Measurements from ENCODE around the gene C1orf174.

The C1orf174 gene

DNA sequence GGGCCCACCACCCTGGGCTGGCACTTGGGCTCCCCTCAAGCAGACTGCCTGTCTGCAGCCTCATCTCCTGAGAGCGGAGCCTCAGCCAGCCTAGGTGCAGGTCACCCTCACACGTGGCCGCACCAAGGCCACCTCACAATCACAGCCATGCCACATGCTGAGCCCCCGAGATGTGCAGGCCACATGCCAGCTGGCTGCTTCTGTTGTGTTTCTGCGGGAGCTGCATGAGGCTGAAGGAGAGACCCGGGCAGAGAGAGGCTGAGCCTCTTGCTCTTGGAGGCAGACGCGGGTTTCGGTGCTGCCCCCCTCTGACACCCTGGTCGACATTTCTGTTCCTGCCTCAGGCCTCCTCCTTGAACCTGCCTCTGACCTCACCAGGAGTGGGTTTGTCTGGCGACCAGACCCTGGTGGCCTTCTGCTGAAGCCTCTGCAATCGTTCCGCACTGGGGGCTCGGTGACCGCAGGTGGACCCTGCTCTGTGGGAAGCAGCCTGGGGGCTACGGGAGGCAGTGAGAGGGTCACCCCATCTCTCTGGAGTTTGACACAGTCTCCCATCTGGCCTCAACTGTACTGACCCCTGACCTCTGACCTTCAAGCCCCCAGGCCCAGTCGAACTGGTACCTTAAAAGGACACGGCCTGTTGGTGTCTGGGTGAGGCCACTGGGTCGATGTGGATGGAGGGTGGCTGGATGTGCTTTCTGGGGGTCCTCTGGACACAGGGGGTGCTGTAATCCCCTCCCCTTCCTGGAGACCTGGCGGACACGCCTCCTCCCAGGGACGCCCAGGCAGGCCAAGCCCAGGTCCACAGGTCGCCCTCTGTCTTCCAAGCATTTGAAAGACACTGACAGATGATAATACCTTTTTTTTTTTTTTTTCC lies 13.0 kb upstream of the C1orf174 start:
- Histone ChIP-seq H3K4me1 (ENCODE audit: control insufficient read depth, insufficient read depth, low read length) (peaks cover 5% of the 10 kb centered on the region), H3K9me3 (ENCODE audit: control insufficient read depth, low read length) (no peaks in the 10 kb centered on the region), H3K4me3 (ENCODE audit: low read length) (no peak overlapping the region), H3K27me3 (ENCODE audit: control insufficient read depth, insufficient read depth, low read length) (peaks cover 15% of the 10 kb centered on the region), H3K36me3 (ENCODE audit: control insufficient read depth, insufficient read depth, low read length) (no peaks in the 10 kb centered on the region), H3K9ac (ENCODE audit: low read length) (no peak overlapping the region)

GRCh38 chr1:3911981-3912808 lies 12.1 kb upstream of the C1orf174 start:
- Histone ChIP-seq H3K9me3 (ENCODE audit: control insufficient read depth, low read length) (no peaks in the 10 kb centered on the region), H3K27me3 (ENCODE audit: control insufficient read depth, insufficient read depth, low read length) (peaks cover 15% of the 10 kb centered on the region), H3K9ac (ENCODE audit: low read length) (no peak overlapping the region), H3K36me3 (ENCODE audit: control insufficient read depth, insufficient read depth, low read length) (no peaks in the 10 kb centered on the region), H3K4me1 (ENCODE audit: control insufficient read depth, insufficient read depth, low read length) (peaks cover 5% of the 10 kb centered on the region), H3K4me3 (ENCODE audit: low read length) (no peak overlapping the region)

GRCh38 chr1:3910857-3911845 lies 11.1 kb upstream of the C1orf174 start:
- H3K9ac ChIP-seq (ENCODE audit: low read length) = no peak overlapping the region
- H3K27me3 ChIP-seq (ENCODE audit: control insufficient read depth, insufficient read depth, low read length) = peaks cover 15% of the 10 kb centered on the region
- H3K9me3 ChIP-seq (ENCODE audit: control insufficient read depth, low read length) = no peaks in the 10 kb centered on the region
- H3K36me3 ChIP-seq (ENCODE audit: control insufficient read depth, insufficient read depth, low read length) = no peaks in the 10 kb centered on the region
- H3K4me3 ChIP-seq (ENCODE audit: low read length) = no peak overlapping the region
- peaks cover 5% of the 10 kb centered on the region for H3K4me1 ChIP-seq (ENCODE audit: control insufficient read depth, insufficient read depth, low read length)

- H3K4me1 ChIP-seq (ENCODE audit: control insufficient read depth, insufficient read depth, low read length) = peaks cover 5% of the 10 kb centered on the region
- H3K27me3 ChIP-seq (ENCODE audit: control insufficient read depth, insufficient read depth, low read length) = peaks cover 15% of the 10 kb centered on the region
- no peak overlapping the region for H3K9ac ChIP-seq (ENCODE audit: low read length)
- H3K9me3 ChIP-seq (ENCODE audit: control insufficient read depth, low read length) = no peaks in the 10 kb centered on the region
- H3K36me3 ChIP-seq (ENCODE audit: control insufficient read depth, insufficient read depth, low read length) = no peaks in the 10 kb centered on the region
- H3K4me3 ChIP-seq (ENCODE audit: low read length) = no peak overlapping the region
These were observed 10.1 kb upstream of the C1orf174 start for GRCh38 chr1:3910049-3910731.

GRCh38 chr1:3909615-3910014 lies 9.5 kb upstream of the C1orf174 start:
- Histone ChIP-seq H3K4me1 (ENCODE audit: control insufficient read depth, insufficient read depth, low read length) (peaks cover 5% of the 10 kb centered on the region), H3K9ac (ENCODE audit: low read length) (no peak overlapping the region), H3K4me3 (ENCODE audit: low read length) (no peak overlapping the region), H3K36me3 (ENCODE audit: control insufficient read depth, insufficient read depth, low read length) (no peaks in the 10 kb centered on the region), H3K9me3 (ENCODE audit: control insufficient read depth, low read length) (no peaks in the 10 kb centered on the region), H3K27me3 (ENCODE audit: control insufficient read depth, insufficient read depth, low read length) (peaks cover 15% of the 10 kb centered on the region)

DNA sequence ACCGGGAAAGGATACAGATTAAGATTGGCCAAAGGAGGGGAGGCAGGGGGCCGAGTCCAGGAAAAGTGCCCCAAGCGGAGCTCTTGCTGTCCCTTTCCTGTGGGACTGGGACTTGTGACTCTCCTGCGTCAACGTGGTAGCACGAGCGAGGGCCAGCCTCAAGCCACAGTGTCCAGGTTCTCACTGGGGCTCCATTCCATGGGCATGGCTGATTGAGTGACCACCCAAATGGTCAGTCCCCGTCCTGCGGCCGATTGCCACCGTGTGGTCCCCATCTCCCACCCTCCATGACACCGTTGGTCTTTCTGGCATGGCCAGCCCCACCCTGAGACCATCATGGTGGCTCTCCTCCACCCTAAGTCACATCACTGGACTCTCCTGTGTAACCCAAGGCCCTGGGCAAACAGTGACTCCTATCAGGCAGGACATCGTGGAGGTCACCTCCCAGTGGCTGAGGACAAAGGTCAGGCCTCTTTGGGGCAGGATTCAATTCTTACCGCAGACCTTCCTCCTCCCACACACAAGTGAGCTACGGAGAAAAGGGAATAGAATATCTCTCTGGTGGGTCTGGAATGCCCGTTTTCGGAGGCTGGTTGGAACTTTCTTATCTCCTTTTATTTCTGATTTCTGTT lies 8.9 kb upstream of the C1orf174 start:
- Histone ChIP-seq H3K4me1 (ENCODE audit: control insufficient read depth, insufficient read depth, low read length) (peaks cover 5% of the 10 kb centered on the region), H3K9ac (ENCODE audit: low read length) (no peak overlapping the region), H3K36me3 (ENCODE audit: control insufficient read depth, insufficient read depth, low read length) (no peaks in the 10 kb centered on the region), H3K9me3 (ENCODE audit: control insufficient read depth, low read length) (no peaks in the 10 kb centered on the region), H3K4me3 (ENCODE audit: low read length) (no peak overlapping the region), H3K27me3 (ENCODE audit: control insufficient read depth, insufficient read depth, low read length) (peaks cover 15% of the 10 kb centered on the region)

DNA sequence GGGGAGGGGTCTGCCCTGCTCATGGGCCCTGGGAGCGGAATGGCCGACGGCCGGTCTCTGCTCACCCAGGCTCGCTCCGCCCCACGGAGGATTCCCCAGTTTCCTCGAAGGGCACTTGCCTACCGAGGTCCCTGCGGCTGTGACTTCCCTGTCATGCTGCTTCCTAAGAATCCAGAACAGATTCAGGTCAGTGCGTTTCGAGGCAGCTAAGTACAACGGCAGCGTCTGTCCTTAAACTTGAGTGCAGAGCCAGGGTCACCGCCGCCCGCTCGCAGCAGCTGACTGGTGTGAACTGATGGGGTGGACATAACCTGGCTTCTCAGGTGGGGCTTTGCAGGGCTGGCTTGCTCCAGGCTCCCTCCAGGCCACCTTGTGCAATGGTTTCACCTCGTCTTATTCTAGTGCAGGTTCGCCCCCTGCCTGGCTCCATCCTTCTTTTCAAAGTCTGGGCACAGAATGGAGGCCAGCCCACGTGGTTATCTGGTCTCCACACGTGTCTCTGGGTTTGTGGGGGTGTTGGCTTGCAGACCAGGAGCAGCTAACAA lies 7.6 kb upstream of the C1orf174 start:
- Histone ChIP-seq H3K4me3 (ENCODE audit: low read length) (no peak overlapping the region), H3K27me3 (ENCODE audit: control insufficient read depth, insufficient read depth, low read length) (peaks cover 14% of the 10 kb centered on the region), H3K9me3 (ENCODE audit: control insufficient read depth, low read length) (no peaks in the 10 kb centered on the region), H3K9ac (ENCODE audit: low read length) (no peak overlapping the region), H3K36me3 (ENCODE audit: control insufficient read depth, insufficient read depth, low read length) (no peaks in the 10 kb centered on the region), H3K4me1 (ENCODE audit: control insufficient read depth, insufficient read depth, low read length) (peaks cover 13% of the 10 kb centered on the region)

DNA sequence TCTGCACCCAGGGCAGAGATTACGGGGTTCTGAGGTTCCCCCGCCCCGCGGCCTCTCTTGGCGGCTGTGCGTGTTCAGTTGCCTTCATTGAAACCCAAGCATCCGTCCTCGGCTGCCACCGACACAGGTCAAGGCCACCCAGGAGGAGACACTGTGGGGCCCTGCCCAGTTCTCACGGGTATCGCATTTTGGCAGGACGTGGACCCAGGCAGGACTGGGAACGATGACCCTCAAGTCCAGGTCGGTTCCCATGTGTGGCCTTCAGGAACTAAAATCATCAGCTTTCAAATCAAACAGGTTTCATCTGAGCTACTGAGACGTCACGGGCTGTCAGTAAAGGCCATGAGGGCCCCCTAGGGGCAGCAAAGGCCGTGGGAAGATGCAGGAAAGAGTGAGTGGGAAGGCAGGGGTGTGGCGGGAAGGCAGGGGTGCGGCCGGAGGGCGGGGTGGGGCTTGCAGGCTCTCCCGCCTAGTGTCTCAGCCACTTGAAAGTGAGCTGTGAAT lies 7.0 kb upstream of the C1orf174 start:
- Histone ChIP-seq H3K27me3 (ENCODE audit: control insufficient read depth, insufficient read depth, low read length) (peaks cover 11% of the 10 kb centered on the region), H3K4me3 (ENCODE audit: low read length) (no peak overlapping the region)

DNA sequence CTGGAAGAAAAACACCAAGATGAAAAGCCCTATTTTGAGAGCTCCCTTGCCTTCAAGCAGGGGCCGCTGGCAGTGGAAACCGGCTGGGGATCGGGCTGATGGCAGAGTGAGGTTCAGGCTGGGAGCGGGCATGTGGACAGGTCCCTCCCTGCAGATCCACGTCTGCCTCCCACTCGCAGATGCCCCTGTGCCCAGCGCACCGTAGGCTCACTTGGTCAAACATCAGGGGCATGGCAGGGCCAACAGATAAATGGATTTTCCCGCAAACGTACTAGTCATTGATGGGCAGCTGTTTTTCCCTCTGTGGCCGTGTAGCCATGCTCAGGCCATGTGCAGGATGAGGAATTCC lies 6.6 kb upstream of the C1orf174 start:
- Histone ChIP-seq H3K36me3 (ENCODE audit: control insufficient read depth, insufficient read depth, low read length) (no peaks in the 10 kb centered on the region), H3K4me1 (ENCODE audit: control insufficient read depth, insufficient read depth, low read length) (peaks cover 13% of the 10 kb centered on the region), H3K27me3 (ENCODE audit: control insufficient read depth, insufficient read depth, low read length) (peaks cover 8% of the 10 kb centered on the region), H3K4me3 (ENCODE audit: low read length) (no peak overlapping the region), H3K9ac (ENCODE audit: low read length) (no peak overlapping the region), H3K9me3 (ENCODE audit: control insufficient read depth, low read length) (no peaks in the 10 kb centered on the region)

More for the DNA sequence above, 7.0 kb upstream of the C1orf174 start:
- Histone ChIP-seq H3K36me3 (ENCODE audit: control insufficient read depth, insufficient read depth, low read length) (no peaks in the 10 kb centered on the region), H3K4me1 (ENCODE audit: control insufficient read depth, insufficient read depth, low read length) (peaks cover 13% of the 10 kb centered on the region), H3K9ac (ENCODE audit: low read length) (no peak overlapping the region), H3K9me3 (ENCODE audit: control insufficient read depth, low read length) (no peaks in the 10 kb centered on the region)

- no peaks in the 10 kb centered on the region for H3K36me3 ChIP-seq (ENCODE audit: control insufficient read depth, insufficient read depth, low read length)
- no peaks in the 10 kb centered on the region for H3K9me3 ChIP-seq (ENCODE audit: control insufficient read depth, low read length)
- peaks cover 3% of the 10 kb centered on the region for H3K27me3 ChIP-seq (ENCODE audit: control insufficient read depth, insufficient read depth, low read length)
- H3K4me1 ChIP-seq (ENCODE audit: control insufficient read depth, insufficient read depth, low read length) = peaks cover 13% of the 10 kb centered on the region
- H3K4me3 ChIP-seq (ENCODE audit: low read length) = no peak overlapping the region
- no peak overlapping the region for H3K9ac ChIP-seq (ENCODE audit: low read length)
These were observed 6.0 kb upstream of the C1orf174 start for GRCh38 chr1:3905953-3906671.
